B cell (primary cell): ENCODE measurements around the gene ZDHHC14. TPM values are rescaled to one million over a fixed set of nuclear protein-coding genes. Genes with fewer than 3 reads are reported as not detected.

Experiments
- ATAC-seq: fragments of 200-7000 bp; cut with Tn5 transposase; one replicate; pipeline ENCODE4 v1.10.0; 2021; ENCODE audit warnings: low read depth, mild to moderate bottlenecking, moderate number of reproducible peaks, moderate library complexity
- CTCF ChIA-PET: fragments of 350-600 bp; sonication (Branson Sonifier 250); formaldehyde crosslinking; loops from one replicate; lab custom pipeline; 2021; ENCODE audit warnings: antibody characterized with exemption, inconsistent platforms; lab: Charles Lee
- POLR2A ChIA-PET: fragments of 350-600 bp; sonication (Branson Sonifier 250); formaldehyde crosslinking; loops from one replicate; lab custom pipeline; 2021; ENCODE audit warnings: antibody characterized with exemption; lab: Charles Lee
- DNase-seq: peaks from one replicate; pipeline ENCODE4 v3.0.0; 2013
- H2AFZ ChIP-seq: 2 replicates; pipeline ENCODE4 v1.6.1; 2012; ENCODE audit warnings: mild to moderate bottlenecking, low read depth, low read length; ENCODE audit not compliant: insufficient read depth, poor library complexity, severe bottlenecking
- H3K27ac ChIP-seq, 2 donors: 1 replicate in 1 of 2; 2 replicates in 1 of 2; pipeline ENCODE4 v1.5.1; 2012 to 2013; ENCODE audit warnings: low read length in 2 of 2, mild to moderate bottlenecking in 2 of 2, moderate library complexity in 1 of 2
- H3K27me3 ChIP-seq, 4 experiments: fragments of 200-600 bp in 1 of 4; sonication (generic) in 1 of 4; replicated peaks in 1 of 4; 1 replicate in 2 of 4; 2 replicates in 2 of 4; pipeline versions ENCODE4 v1.6.1 to v1.7.0; 2013 to 2016; ENCODE audit warnings: low read length in 3 of 4, mild to moderate bottlenecking in 2 of 4, mixed read lengths in 1 of 4, moderate library complexity in 1 of 4; ENCODE audit not compliant: insufficient read depth in 4 of 4, control insufficient read depth in 3 of 4; ENCODE audit errors: control extremely low read depth in 1 of 4
- H3K36me3 ChIP-seq, 2 experiments: replicated peaks in 1 of 2; 1 replicate in 1 of 2; 2 replicates in 1 of 2; pipeline versions ENCODE4 v1.6.1 to v1.7.1; 2013; ENCODE audit warnings: low read length in 1 of 2; ENCODE audit not compliant: insufficient read depth in 2 of 2, control insufficient read depth in 1 of 2; ENCODE audit errors: control extremely low read depth in 1 of 2, extremely low read depth in 1 of 2
- H3K4me1 ChIP-seq, 2 donors: fragments of 200-600 bp in 1 of 2; sonication (generic) in 1 of 2; 1 replicate in 1 of 2; 2 replicates in 1 of 2; pipeline versions ENCODE4 v1.5.1 to v1.6.1; 2013 to 2017; ENCODE audit warnings: low read length in 2 of 2; ENCODE audit not compliant: control insufficient read depth in 2 of 2, insufficient read depth in 2 of 2
- H3K4me2 ChIP-seq: replicated peaks from 2 replicates; pipeline ENCODE3; 2012; ENCODE audit warnings: mild to moderate bottlenecking, low read depth, low read length; ENCODE audit not compliant: poor library complexity, severe bottlenecking
- H3K4me3 ChIP-seq, 5 experiments: fragments of 200-600 bp in 1 of 5; sonication (generic) in 1 of 5; 1 replicate in 3 of 5; 2 replicates in 2 of 5; pipeline versions ENCODE4 v1.5.1 to v1.7.0; 2011 to 2016; ENCODE audit warnings: low read length in 4 of 5, mild to moderate bottlenecking in 4 of 5, low read depth in 2 of 5, control low read depth in 1 of 5, moderate library complexity in 1 of 5; ENCODE audit not compliant: insufficient read depth in 1 of 5; ENCODE audit errors: control extremely low read depth in 1 of 5, extremely low read depth in 1 of 5
- H3K79me2 ChIP-seq: fragments of 200-600 bp; sonication (generic); one replicate; pipeline ENCODE4 v1.6.0; 2016; ENCODE audit warnings: low read length; ENCODE audit not compliant: control insufficient read depth, insufficient read depth
- H3K9ac ChIP-seq: fragments of 200-600 bp; sonication (generic); 2 replicates; pipeline ENCODE4 v1.6.1; 2017; ENCODE audit warnings: mild to moderate bottlenecking, low read length, moderate library complexity
- H3K9me3 ChIP-seq, 3 donors: one replicate each; pipeline versions ENCODE4 v1.6.1 to v1.7.1; 2013; ENCODE audit warnings: low read length in 2 of 3; ENCODE audit not compliant: control insufficient read depth in 2 of 3, insufficient read depth in 1 of 3; ENCODE audit errors: control extremely low read depth in 1 of 3
- H4K20me1 ChIP-seq: 2 replicates; pipeline ENCODE4 v1.6.0; 2012; ENCODE audit warnings: mild to moderate bottlenecking, low read length; ENCODE audit not compliant: insufficient read depth, control insufficient read depth, poor library complexity, severe bottlenecking
- H3K27ac Mint-ChIP-seq: one replicate; pipeline ENCODE4 v1.8.0; 2021; ENCODE audit warnings: mixed read lengths
- H3K27me3 Mint-ChIP-seq: one replicate; pipeline ENCODE4 v1.8.0; 2021; ENCODE audit warnings: mixed read lengths
- H3K4me1 Mint-ChIP-seq: one replicate; pipeline ENCODE4 v1.8.0; 2021; ENCODE audit warnings: mixed read lengths
- H3K4me3 Mint-ChIP-seq: one replicate; pipeline ENCODE4 v1.8.0; 2021; ENCODE audit warnings: mixed read lengths
- H3K9me3 Mint-ChIP-seq: one replicate; pipeline ENCODE4 v1.8.0; 2022; ENCODE audit warnings: mixed read lengths; ENCODE audit not compliant: insufficient read depth
- EZH2 ChIP-seq: IDR thresholded peaks from 2 replicates; pipeline ENCODE4 v1.6.1; 2012; ENCODE audit warnings: borderline replicate concordance, low read depth, mild to moderate bottlenecking, moderate library complexity, low read length; ENCODE audit not compliant: insufficient read depth, poor library complexity, severe bottlenecking
- WGBS: methylation state at CpG from one replicate; pipeline ENCODE4 v1.1.5; 2013; ENCODE audit warnings: missing lambda C conversion rate; ENCODE audit not compliant: insufficient coverage; 5-methylcytosine and 5-hydroxymethylcytosine counted together
- intact Hi-C: fragments of 100-400 bp; cut with micrococcal nuclease; formaldehyde crosslinking; loops from one replicate; pipeline ENCODE4 v1.10.0; 2022
- polyA plus RNA-seq: library from polyadenylated mRNA; depleted of rRNA; stranded (reverse); fragments of >200 nt; gene quantifications from 2 replicates; pipeline ENCODE4 v1.2.3, GENCODE V29; 2012
- total RNA-seq, 2 donors: library from RNA; stranded (reverse); fragments of 120-200 nt in 1 of 2; gene quantifications; 1 replicate in 1 of 2; 2 replicates in 1 of 2; pipeline versions ENCODE4 v1.2.3 to v1.2.4, GENCODE V29; 2013 to 2022
- TF ChIP-seq, protein P1 (sequence below): fragments of 200-600 bp; IDR thresholded peaks from one replicate; pipeline ENCODE4 v1.8.0; 2022; ENCODE audit warnings: antibody characterized with exemption, mild to moderate bottlenecking

ZDHHC14 gene
- total and polyA plus RNA-seq, 2 donors (not counting 1 experiment from before 2014, with no cell fraction given), result 8.8 to 50.4 TPM

DNA sequence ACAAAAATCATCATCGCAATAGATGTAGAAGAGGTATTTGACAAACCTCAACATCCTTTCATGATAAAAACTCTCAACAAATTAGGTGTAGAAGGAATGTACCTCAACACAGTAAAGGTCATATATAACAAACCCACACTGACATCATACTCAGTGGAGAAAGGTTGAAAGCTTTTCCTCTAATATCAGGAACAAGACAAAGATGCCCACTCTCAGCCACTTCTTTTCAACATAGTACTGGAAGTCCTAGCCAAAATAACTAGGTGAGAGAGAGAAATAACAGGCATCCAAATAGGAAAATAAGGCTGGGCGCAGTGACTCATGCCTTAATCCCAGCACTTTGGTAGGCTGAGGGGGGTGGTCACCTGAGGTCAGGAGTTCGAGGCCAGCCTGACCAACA, 95.8 kb downstream of the ZDHHC14 start:
- TF ChIP-seq, protein P1, sequence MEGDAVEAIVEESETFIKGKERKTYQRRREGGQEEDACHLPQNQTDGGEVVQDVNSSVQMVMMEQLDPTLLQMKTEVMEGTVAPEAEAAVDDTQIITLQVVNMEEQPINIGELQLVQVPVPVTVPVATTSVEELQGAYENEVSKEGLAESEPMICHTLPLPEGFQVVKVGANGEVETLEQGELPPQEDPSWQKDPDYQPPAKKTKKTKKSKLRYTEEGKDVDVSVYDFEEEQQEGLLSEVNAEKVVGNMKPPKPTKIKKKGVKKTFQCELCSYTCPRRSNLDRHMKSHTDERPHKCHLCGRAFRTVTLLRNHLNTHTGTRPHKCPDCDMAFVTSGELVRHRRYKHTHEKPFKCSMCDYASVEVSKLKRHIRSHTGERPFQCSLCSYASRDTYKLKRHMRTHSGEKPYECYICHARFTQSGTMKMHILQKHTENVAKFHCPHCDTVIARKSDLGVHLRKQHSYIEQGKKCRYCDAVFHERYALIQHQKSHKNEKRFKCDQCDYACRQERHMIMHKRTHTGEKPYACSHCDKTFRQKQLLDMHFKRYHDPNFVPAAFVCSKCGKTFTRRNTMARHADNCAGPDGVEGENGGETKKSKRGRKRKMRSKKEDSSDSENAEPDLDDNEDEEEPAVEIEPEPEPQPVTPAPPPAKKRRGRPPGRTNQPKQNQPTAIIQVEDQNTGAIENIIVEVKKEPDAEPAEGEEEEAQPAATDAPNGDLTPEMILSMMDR, result no peak
- no peak for TF ChIP-seq EZH2
- Histone ChIP-seq H3K9me3 (no peaks in the 10 kb centered on the region), H3K36me3 (no peaks in the 10 kb centered on the region), H3K4me2 (no peak overlapping the region), H3K4me3 (no peak overlapping the region), H3K27ac (no peak overlapping the region), H3K27me3 (no peaks in the 10 kb centered on the region), H3K79me2 (no peaks in the 10 kb centered on the region), H2AFZ (no peak overlapping the region), H4K20me1 (no peaks in the 10 kb centered on the region), H3K9ac (no peak overlapping the region), H3K4me1 (peaks cover 4 to 13% of the 10 kb centered on the region in 2 donors)
- Mint-ChIP-seq H3K27ac (no peak overlapping the region), H3K9me3 (no peaks in the 10 kb centered on the region), H3K27me3 (no peaks in the 10 kb centered on the region), H3K4me3 (no peak overlapping the region), H3K4me1 (peaks cover 30% of the 10 kb centered on the region)
- intact Hi-C loops, result no loop called here
- CTCF ChIA-PET, result no interaction called here
- no CpG with 5 or more reads among the region's 3 CpGs for WGBS
- no peak for DNase-seq
- ATAC-seq, result no peak
- POLR2A ChIA-PET, result no interaction called here

DNA sequence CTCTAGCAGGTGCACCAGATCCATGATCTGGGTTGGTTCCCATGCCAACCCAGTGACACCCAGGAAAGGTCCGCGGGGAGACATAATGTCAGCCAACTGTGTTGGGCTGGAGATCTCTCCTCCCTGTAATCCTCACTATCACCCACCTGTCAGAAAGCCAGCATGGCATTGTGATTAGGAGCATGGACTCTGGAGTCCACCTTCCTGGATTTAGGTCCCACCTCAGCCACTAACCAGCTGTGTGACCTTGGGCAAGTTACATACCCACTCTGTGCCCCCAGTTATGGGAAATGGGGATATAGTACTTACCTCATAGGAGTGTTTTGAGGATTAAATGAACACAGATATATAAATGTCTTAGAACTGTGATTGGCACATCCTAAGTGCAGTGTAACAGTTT, 97.9 kb downstream of the ZDHHC14 start:
- no peaks in the 10 kb centered on the region for H3K9me3 ChIP-seq
- DNase-seq (no peak), ATAC-seq (no peak)
- Mint-ChIP-seq H3K4me1 (peaks cover 32% of the 10 kb centered on the region), H3K9me3 (no peaks in the 10 kb centered on the region), H3K27me3 (no peaks in the 10 kb centered on the region), H3K4me3 (no peak overlapping the region), H3K27ac (no peak overlapping the region)
- WGBS, result 100% methylated on average over 2 of the region's 2 CpGs
- ChIA-PET CTCF (no interaction called here), POLR2A (interaction anchor here (0.6 kb wide), 1 partner anchor 77 kb away, joined by 4 read pairs; no protein-coding TSS in a partner anchor)
- H3K4me3 ChIP-seq, result no peak overlapping the region
- H3K4me2 ChIP-seq, result no peak overlapping the region
- H3K27me3 ChIP-seq, result no peaks in the 10 kb centered on the region
- H3K27ac ChIP-seq, result no peak overlapping the region
- H3K4me1 ChIP-seq, result peaks cover 4 to 25% of the 10 kb centered on the region in 2 donors
- intact Hi-C loops, result no loop called here
- H3K79me2 ChIP-seq, result no peaks in the 10 kb centered on the region
- TF ChIP-seq, protein P1, result no peak
- TF ChIP-seq EZH2, result no peak
- H3K9ac ChIP-seq, result no peak overlapping the region
- no peaks in the 10 kb centered on the region for H4K20me1 ChIP-seq
- H2AFZ ChIP-seq, result no peak overlapping the region
- no peaks in the 10 kb centered on the region for H3K36me3 ChIP-seq
